GM21737 (cell line): ENCODE data around the gene TFDP1.

Experiments
- ATAC-seq: cut with Tn5 transposase; IDR thresholded peaks from one replicate; pipeline ENCODE4 v1.9.1; 2021; ENCODE audit warnings: mild to moderate bottlenecking, moderate library complexity; ENCODE audit not compliant: unreplicated experiment

Gene TFDP1

GRCh38 chr13:113628291-113629270 lies 44.0 kb downstream of the TFDP1 start:
- no peak for ATAC-seq

GRCh38 chr13:113629866-113630265 lies 45.3 kb downstream of the TFDP1 start:
- ATAC-seq = no peak

GRCh38 chr13:113630296-113630695 lies 45.7 kb downstream of the TFDP1 start:
- ATAC-seq = no peak

GRCh38 chr13:113630804-113631203 lies 46.3 kb downstream of the TFDP1 start:
- no peak for ATAC-seq

GRCh38 chr13:113631341-113632095 lies 47.0 kb downstream of the TFDP1 start:
- ATAC-seq = no peak

GRCh38 chr13:113632706-113633484 lies 48.3 kb downstream of the TFDP1 start:
- ATAC-seq = no peak

GRCh38 chr13:113633485-113633873 lies 48.9 kb downstream of the TFDP1 start:
- ATAC-seq = no peak

GRCh38 chr13:113634279-113635047 lies 49.9 kb downstream of the TFDP1 start:
- ATAC-seq = no peak

GRCh38 chr13:113635048-113635420 lies 50.5 kb downstream of the TFDP1 start:
- no peak for ATAC-seq

GRCh38 chr13:113635709-113636108 lies 51.2 kb downstream of the TFDP1 start:
- no peak for ATAC-seq

- no peak for ATAC-seq
Measured at GRCh38 chr13:113636266-113636963, 51.9 kb downstream of the TFDP1 start.

GRCh38 chr13:113637262-113638160 lies 53.0 kb downstream of the TFDP1 start:
- no peak for ATAC-seq

GRCh38 chr13:113638173-113638746 lies 53.7 kb downstream of the TFDP1 start:
- no peak for ATAC-seq

GRCh38 chr13:113638806-113639205 lies 54.3 kb downstream of the TFDP1 start:
- no peak for ATAC-seq

- no peak for ATAC-seq
Measured at GRCh38 chr13:113639616-113640262, 55.2 kb downstream of the TFDP1 start.

- ATAC-seq = no peak
Measured at GRCh38 chr13:113641426-113641825, 56.9 kb downstream of the TFDP1 start.

- ATAC-seq = no peak
Measured at GRCh38 chr13:113642563-113642962, 58.0 kb downstream of the TFDP1 start.

GRCh38 chr13:113643593-113643992 lies 59.0 kb downstream of the TFDP1 start:
- ATAC-seq = no peak
